Measurements from ENCODE around the gene TOM1L1. TPM values are rescaled to one million over a fixed set of nuclear protein-coding genes. Genes with fewer than 3 reads are reported as not detected.

Gene TOM1L1, protein sequence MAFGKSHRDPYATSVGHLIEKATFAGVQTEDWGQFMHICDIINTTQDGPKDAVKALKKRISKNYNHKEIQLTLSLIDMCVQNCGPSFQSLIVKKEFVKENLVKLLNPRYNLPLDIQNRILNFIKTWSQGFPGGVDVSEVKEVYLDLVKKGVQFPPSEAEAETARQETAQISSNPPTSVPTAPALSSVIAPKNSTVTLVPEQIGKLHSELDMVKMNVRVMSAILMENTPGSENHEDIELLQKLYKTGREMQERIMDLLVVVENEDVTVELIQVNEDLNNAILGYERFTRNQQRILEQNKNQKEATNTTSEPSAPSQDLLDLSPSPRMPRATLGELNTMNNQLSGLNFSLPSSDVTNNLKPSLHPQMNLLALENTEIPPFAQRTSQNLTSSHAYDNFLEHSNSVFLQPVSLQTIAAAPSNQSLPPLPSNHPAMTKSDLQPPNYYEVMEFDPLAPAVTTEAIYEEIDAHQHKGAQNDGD
- 71.4 and 81.2 TPM in 2 replicates for total RNA-seq

DNA sequence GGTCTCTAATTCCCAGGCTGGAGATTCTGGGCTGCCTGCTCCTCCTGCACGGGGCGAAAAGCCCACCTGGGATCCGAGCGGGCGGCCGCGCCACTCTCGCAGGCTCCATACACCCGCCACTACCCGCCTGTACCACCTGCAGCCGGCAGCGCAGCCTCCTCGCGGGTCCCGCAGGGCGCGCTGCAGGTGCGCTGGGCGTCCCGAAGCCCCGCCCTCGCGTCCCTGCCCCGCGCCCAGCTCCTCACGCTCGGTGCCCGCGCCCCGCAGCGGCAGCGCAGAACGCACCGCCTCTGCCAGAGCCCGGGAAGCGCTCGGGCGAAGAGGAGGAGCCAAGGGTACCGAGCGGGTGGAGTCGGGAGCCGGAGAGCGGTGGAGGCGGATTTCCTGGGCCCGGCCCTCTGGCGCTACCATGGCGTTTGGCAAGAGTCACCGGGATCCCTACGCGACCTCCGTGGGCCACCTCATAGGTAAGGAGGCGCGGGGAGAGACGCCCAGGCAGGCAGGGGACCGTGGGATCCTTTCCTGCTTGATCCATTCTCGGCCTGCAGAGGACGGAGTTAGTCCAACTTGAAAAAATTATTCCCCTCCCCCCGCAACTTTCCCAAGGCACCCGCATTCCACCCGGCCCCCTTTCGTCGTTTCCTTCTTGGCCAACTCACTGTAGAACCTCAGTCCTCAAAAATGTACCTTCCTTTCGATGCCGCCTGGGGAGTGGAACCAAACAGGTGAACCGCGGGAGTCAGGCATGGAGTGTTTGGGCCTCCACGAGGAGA, at the start of gene TOM1L1:
Gene TOM1L1, plus strand, starts transcription at position 396 of the 773 bp plus-strand sequence. Its CDS starts 14 bp downstream, at position 410.
- H3K4me3 ChIP-seq (ENCODE audit: low read depth, low read length) = no peak within 1 kb of the TSS
- TF ChIP-seq, protein P1, sequence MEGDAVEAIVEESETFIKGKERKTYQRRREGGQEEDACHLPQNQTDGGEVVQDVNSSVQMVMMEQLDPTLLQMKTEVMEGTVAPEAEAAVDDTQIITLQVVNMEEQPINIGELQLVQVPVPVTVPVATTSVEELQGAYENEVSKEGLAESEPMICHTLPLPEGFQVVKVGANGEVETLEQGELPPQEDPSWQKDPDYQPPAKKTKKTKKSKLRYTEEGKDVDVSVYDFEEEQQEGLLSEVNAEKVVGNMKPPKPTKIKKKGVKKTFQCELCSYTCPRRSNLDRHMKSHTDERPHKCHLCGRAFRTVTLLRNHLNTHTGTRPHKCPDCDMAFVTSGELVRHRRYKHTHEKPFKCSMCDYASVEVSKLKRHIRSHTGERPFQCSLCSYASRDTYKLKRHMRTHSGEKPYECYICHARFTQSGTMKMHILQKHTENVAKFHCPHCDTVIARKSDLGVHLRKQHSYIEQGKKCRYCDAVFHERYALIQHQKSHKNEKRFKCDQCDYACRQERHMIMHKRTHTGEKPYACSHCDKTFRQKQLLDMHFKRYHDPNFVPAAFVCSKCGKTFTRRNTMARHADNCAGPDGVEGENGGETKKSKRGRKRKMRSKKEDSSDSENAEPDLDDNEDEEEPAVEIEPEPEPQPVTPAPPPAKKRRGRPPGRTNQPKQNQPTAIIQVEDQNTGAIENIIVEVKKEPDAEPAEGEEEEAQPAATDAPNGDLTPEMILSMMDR (conservative IDR thresholded peaks at IDR 0.05; ENCODE audit: low read depth, low read length) = no peak
- no peak for DNase-seq (ENCODE audit: low read depth)

DNA sequence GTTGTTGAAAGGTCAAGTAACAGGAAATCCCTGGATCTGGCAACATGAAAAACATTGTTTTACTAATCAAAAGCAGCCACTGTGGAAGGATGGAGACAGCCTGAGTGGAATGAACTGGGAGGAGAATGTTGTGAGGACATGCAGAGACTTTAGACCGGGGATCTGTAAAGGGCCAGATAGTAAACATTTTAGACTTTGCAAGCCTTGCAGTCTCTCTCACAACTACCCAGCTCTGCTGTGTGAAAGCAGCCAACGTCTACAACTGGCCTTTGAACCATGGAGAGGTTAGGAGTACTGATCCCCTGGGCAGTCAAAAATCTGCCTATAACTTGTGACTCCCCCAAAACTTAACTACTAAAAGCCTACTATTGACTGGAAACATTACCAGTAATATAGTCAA, 41.5 kb upstream of the TOM1L1 start:
- DNase-seq (ENCODE audit: low read depth) = no peak
- H3K4me3 ChIP-seq (ENCODE audit: low read depth, low read length) = no peak overlapping the region
- TF ChIP-seq, protein P1 (conservative IDR thresholded peaks at IDR 0.05; ENCODE audit: low read depth, low read length) = no peak

DNA sequence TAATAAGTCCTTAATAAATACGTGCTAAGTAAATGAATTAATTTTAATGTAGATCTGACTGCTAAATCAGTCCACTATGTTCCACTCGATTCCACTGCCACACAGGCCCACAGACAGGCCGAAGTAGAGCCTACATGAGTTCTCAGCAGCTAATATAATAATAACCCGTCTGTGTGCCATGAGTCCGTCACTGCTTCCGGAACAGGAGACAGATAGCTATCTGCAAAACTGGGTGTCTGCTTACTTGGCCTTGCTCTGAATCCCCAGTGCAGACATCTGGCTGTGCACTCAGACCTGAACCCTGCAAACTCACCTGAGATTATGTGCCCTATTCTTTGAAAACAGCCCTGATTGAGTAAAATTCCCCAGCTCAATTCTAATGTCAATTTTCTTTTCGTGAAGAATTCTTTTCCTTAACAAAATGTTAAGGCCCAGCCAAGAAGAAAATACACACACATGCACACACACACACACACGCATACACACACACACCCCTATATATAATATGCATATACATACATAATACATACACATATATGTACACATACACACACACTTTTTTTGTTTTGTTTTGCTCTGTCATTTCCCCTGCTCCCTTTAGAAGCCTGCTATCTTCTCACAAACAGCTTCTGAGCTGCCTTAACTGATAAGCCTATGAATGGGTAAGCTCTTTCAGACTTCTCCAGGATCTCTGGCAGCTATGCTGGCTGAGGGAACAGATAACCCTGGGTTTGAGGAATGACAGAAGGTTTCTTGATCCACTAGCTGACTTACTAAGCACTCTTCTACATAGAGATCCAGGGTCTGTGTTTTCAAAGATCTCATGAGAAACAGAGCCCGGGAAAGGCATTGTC, 39.8 kb upstream of the TOM1L1 start:
- TF ChIP-seq, protein P1 (conservative IDR thresholded peaks at IDR 0.05; ENCODE audit: low read depth, low read length) = no peak
- no peak for DNase-seq (ENCODE audit: low read depth)
- H3K4me3 ChIP-seq (ENCODE audit: low read depth, low read length) = no peak overlapping the region

DNA sequence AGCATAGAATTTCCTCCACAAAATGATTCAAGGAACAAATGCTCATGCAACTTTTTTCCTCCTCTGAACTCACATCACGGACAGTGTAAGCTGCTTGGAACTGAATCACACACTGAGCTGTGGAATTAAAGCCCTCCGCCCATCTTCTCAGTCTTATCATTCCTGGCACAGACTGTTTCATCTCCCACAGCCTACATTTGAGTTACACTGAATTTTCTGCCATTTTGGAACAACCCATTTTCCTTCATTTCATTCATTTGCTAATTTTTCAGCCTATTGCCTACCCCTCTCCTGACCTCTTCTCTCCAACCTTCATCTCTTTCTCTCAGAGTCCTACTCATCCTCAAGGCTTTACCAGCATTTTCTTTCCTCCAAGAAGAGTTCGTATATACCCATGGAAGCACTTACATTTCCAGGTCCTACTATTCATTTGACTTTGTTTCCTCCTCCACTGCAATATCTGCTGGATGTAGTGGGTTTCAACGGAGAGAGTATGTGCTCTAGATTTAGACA, 39.1 kb upstream of the TOM1L1 start:
- no peak for DNase-seq (ENCODE audit: low read depth)
- TF ChIP-seq, protein P1 (conservative IDR thresholded peaks at IDR 0.05; ENCODE audit: low read depth, low read length) = no peak
- H3K4me3 ChIP-seq (ENCODE audit: low read depth, low read length) = no peak overlapping the region

DNA sequence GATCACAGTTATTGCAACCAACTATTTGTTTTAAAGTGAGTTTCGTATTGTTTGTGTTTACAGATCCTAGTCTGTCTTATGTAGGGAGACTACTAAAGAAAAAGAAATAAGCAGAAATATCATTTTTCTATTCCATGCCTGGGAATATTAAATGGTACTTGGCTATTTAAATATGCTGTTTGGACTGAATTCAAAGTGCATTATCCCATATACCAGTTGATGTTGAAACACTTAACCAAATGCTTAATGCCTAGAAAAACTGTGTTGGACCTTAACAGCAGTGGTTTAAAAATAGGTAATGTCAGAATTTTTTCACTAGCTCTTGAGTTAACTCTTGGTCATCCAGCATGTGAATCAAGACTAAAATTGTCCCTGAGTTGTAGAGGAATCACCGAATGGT, 37.5 kb upstream of the TOM1L1 start:
- H3K4me3 ChIP-seq (ENCODE audit: low read depth, low read length) = no peak overlapping the region
- no peak for DNase-seq (ENCODE audit: low read depth)
- TF ChIP-seq, protein P1 (conservative IDR thresholded peaks at IDR 0.05; ENCODE audit: low read depth, low read length) = no peak

DNA sequence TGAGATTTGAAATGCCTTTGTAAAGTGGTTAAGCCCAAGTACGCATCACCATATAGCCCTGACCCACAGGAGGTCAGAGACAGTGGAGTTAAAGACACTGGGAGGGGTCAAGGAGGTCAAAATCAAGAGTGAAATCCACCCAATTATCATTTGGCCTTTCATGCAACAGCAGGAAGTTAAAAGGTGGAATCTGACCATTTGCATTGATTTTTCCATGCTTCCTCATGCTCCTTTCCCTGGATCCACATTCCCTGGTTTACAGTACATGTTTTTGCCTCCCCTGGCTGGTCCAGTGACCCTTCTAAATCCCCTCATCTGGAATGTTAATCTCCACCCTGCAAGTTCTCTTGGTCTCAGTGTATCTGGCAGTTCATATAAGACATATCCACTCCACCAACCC, 36.6 kb upstream of the TOM1L1 start:
- DNase-seq (ENCODE audit: low read depth) = no peak
- no peak overlapping the region for H3K4me3 ChIP-seq (ENCODE audit: low read depth, low read length)
- TF ChIP-seq, protein P1 (conservative IDR thresholded peaks at IDR 0.05; ENCODE audit: low read depth, low read length) = no peak
